Liver (tissue), 9 donors: ENCODE data around the gene TLR9. TPM values are rescaled to one million over a fixed set of nuclear protein-coding genes. Genes with fewer than 3 reads are reported as not detected.

ENCODE experiments used
- DNase-seq: peaks from one replicate; pipeline ENCODE4 v3.0.0-alpha.2; 2017; ENCODE audit warnings: low spot score
- H3K27ac ChIP-seq, 2 donors: one replicate each; pipeline ENCODE4 v1.7.0; 2013; ENCODE audit warnings: inconsistent platforms in 2 of 2, low read length in 2 of 2, control low read depth in 1 of 2, low read depth in 1 of 2, mild to moderate bottlenecking in 1 of 2
- H3K27me3 ChIP-seq, 4 donors: one replicate each; pipeline versions ENCODE4 v1.6.1 to v1.7.0; 2013; ENCODE audit warnings: low read length in 3 of 4, inconsistent platforms in 1 of 4, mild to moderate bottlenecking in 1 of 4, moderate library complexity in 1 of 4; ENCODE audit not compliant: control insufficient read depth in 4 of 4, insufficient read depth in 4 of 4
- H3K36me3 ChIP-seq, 4 donors: one replicate each; pipeline versions ENCODE4 v1.6.1 to v1.7.0; 2013; ENCODE audit warnings: low read length in 3 of 4, mild to moderate bottlenecking in 3 of 4, low read depth in 1 of 4, moderate library complexity in 1 of 4; ENCODE audit not compliant: control insufficient read depth in 4 of 4, insufficient read depth in 3 of 4
- H3K4me1 ChIP-seq, 4 donors: one replicate each; pipeline versions ENCODE4 v1.6.1 to v1.7.0; 2013; ENCODE audit warnings: low read length in 3 of 4, mild to moderate bottlenecking in 3 of 4, moderate library complexity in 1 of 4; ENCODE audit not compliant: control insufficient read depth in 4 of 4, insufficient read depth in 4 of 4
- H3K4me3 ChIP-seq, 3 donors: one replicate each; pipeline versions ENCODE4 v1.6.1 to v1.7.0; 2013; ENCODE audit warnings: low read length in 3 of 3, control low read depth in 1 of 3, low read depth in 1 of 3, mild to moderate bottlenecking in 1 of 3
- H3K9ac ChIP-seq, 2 donors: one replicate each; pipeline ENCODE4 v1.7.0; 2013; ENCODE audit warnings: low read length in 2 of 2, mild to moderate bottlenecking in 2 of 2, moderate library complexity in 2 of 2, control low read depth in 1 of 2, low read depth in 1 of 2
- H3K9me3 ChIP-seq, 4 donors: one replicate each; pipeline versions ENCODE4 v1.6.1 to v1.7.0; 2013; ENCODE audit warnings: low read length in 3 of 4; ENCODE audit not compliant: control insufficient read depth in 4 of 4
- EGR1 ChIP-seq, 2 donors: IDR thresholded peaks; 2 replicates each; pipeline ENCODE4 v1.6.1; 2016 to 2018; ENCODE audit warnings: antibody characterized with exemption in 2 of 2, low read depth in 2 of 2
- FOXA2 ChIP-seq: IDR thresholded peaks from 2 replicates; pipeline ENCODE4 v1.6.1; 2016; ENCODE audit warnings: antibody characterized with exemption
- NR2F2 ChIP-seq: IDR thresholded peaks from 2 replicates; pipeline ENCODE4 v1.6.1; 2016; ENCODE audit warnings: antibody characterized with exemption
- RAD21 ChIP-seq, 2 donors: IDR thresholded peaks; 2 replicates each; pipeline ENCODE4 v1.6.1; 2016; ENCODE audit warnings: antibody characterized with exemption in 2 of 2, mild to moderate bottlenecking in 2 of 2
- RXRA ChIP-seq, 2 donors: IDR thresholded peaks; 2 replicates each; pipeline ENCODE4 v1.6.1; 2017 to 2018; ENCODE audit warnings: antibody characterized with exemption in 2 of 2, mild to moderate bottlenecking in 1 of 2
- SP1 ChIP-seq: IDR thresholded peaks from 2 replicates; pipeline ENCODE4 v1.6.1; 2018; ENCODE audit warnings: antibody characterized with exemption, mild to moderate bottlenecking
- TAF1 ChIP-seq: conservative IDR thresholded peaks from 2 replicates; pipeline ENCODE4 v1.6.1; 2016; ENCODE audit warnings: antibody characterized with exemption, mild to moderate bottlenecking
- WGBS: extraction: QIAGEN DNeasy Blood & Tissue Kit; methylation state at CpG from one replicate; pipeline ENCODE4 v1.1.7; 2013; 5-methylcytosine and 5-hydroxymethylcytosine counted together
- polyA plus RNA-seq, 2 donors: library from polyadenylated mRNA; stranded (reverse) in 1 of 2; unstranded in 1 of 2; fragments of 200-250 nt in 1 of 2; fragments of >200 nt in 1 of 2; fragmentation: Nextera tagmentation in 1 of 2; extraction: Ambion mirVana in 1 of 2; gene quantifications; one replicate each; pipeline versions ENCODE4 v1.2.1 to v1.2.3, GENCODE V29; 2013 to 2015
- total RNA-seq, 2 donors: library from RNA; depleted of rRNA; stranded (reverse); fragments of >200 nt; gene quantifications; one replicate each; pipeline ENCODE4 v1.2.3, GENCODE V29; 2014
- TF ChIP-seq, protein P1 (sequence below): IDR thresholded peaks from 2 replicates; pipeline ENCODE4 v1.6.1; 2016; ENCODE audit warnings: antibody characterized with exemption, mild to moderate bottlenecking
- TF ChIP-seq, protein P2 (sequence below): fragments of 150-350 bp; IDR thresholded peaks from 2 replicates; pipeline ENCODE4 v1.5.1; 2017; ENCODE audit warnings: improper control_type of control experiment, low read depth, low read length; ENCODE audit not compliant: missing input control
- donor health status: healthy.
- donor health status: healthy.
- donor health status: healthy.
- donor health status: healthy.
- donor health status: healthy.

The TLR9 gene
- total and polyA plus RNA-seq, 4 donors, result 0.02 TPM; not detected in 3

DNA sequence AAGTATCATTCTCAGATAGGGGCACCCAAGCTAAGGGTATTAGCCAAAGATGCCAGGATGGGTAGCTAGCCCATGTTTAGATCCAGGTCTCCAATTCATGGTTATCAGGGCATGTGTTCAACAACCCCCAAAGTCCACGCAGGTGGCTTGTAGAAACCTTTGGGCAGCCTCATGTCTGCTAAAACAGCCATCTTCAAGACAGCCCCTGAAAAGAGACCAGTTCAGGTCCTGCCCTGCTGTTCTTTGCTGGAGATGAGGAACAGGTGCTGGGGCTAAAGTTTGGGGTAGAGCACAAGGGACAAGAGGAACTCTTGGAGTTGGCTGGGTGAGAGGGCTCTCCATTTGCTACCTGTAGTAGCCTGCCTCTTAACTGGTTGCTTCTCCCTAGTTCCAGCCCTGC lies 24.7 kb upstream of the TLR9 start:
- no peak for DNase-seq
- H3K36me3 ChIP-seq, result peaks cover 2 to 24% (median 18%) of the 10 kb centered on the region in 4 donors
- no peak for TF ChIP-seq NR2F2
- no peak overlapping the region for H3K27ac ChIP-seq
- WGBS, result 93% methylated on average over 1 of the region's 1 CpG
- peaks cover 3 to 21% (median 14%) of the 10 kb centered on the region in 4 donors for H3K4me1 ChIP-seq
- H3K9ac ChIP-seq, result no peak overlapping the region
- H3K9me3 ChIP-seq, result no peaks in the 10 kb centered on the region
- H3K27me3 ChIP-seq, result no peaks in the 10 kb centered on the region
- no peak overlapping the region for H3K4me3 ChIP-seq

DNA sequence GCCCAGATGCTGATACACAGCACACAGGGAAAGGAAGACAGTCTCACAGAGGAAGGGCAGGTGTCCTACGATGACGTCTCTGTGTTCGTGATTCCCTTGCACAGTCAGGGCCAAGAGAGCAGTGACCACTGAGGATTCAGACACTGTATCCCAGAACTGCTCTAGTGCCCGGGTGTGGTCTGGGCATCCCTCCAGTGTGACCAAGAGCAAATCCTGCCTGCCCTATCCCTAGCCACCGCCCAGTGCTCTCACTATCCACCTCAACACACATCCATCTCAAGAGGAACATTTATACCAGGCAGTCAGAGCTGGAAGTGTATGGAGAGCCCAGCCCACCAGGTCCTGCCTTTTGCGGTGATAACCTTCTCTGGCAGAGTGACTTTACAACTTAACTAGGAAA lies 24.2 kb upstream of the TLR9 start:
- Histone ChIP-seq H3K27me3 (no peaks in the 10 kb centered on the region), H3K27ac (no peak overlapping the region), H3K4me3 (no peak overlapping the region), H3K36me3 (peaks cover 0 to 24% (median 18%) of the 10 kb centered on the region in 4 donors), H3K9ac (no peak overlapping the region), H3K9me3 (no peaks in the 10 kb centered on the region), H3K4me1 (peaks cover 3 to 23% (median 14%) of the 10 kb centered on the region in 4 donors)
- no peak for TF ChIP-seq RXRA (IDR thresholded peaks at IDR 0.05)
- DNase-seq, result no peak
- 90% methylated on average over 6 of the region's 6 CpGs for WGBS

DNA sequence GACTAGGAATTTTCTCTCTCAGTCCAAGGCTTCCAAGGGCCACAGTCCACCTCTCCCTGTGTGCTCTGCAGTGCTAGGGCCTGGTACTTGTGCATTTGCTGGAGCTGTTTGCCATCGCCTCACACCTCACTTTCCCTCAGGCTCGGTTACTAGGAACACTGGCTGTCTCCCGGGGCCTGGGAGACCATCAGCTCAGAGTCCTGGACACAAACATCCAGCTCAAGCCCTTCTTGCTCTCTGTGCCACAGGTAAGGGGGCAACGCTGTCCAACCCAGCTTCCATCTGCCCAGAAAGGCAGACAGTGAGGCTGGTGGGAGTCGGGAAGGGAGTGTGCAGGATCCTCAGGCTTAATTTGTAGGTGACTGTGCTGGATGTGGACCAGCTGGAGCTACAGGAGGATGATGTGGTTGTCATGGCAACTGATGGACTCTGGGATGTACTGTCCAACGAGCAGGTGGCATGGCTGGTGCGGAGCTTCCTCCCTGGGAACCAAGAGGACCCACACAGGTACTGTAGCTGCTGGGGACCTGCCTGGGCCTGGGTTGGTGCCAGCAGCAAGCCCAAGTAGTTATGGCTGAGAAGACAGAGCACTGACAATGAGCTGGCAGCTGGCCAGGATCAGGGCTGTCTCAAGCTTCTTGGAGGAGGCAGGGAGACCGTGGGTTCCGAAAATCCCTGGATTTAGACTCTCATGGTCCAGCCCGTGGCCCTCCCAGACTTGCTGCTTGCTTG lies 23.5 kb upstream of the TLR9 start:
- Histone ChIP-seq H3K4me1 (peaks cover 3 to 23% (median 14%) of the 10 kb centered on the region in 4 donors), H3K9ac (no peak overlapping the region), H3K27ac (no peak overlapping the region), H3K4me3 (no peak overlapping the region), H3K36me3 (peaks cover 0 to 20% (median 13%) of the 10 kb centered on the region in 4 donors), H3K27me3 (no peaks in the 10 kb centered on the region), H3K9me3 (no peaks in the 10 kb centered on the region)
- WGBS, result 83% methylated on average over 10 of the region's 10 CpGs
- DNase-seq, result no peak
- no peak for TF ChIP-seq TAF1
- no peak for TF ChIP-seq RAD21 (IDR thresholded peaks at IDR 0.05)
- TF ChIP-seq FOXA2, result no peak
- TF ChIP-seq, protein P1, sequence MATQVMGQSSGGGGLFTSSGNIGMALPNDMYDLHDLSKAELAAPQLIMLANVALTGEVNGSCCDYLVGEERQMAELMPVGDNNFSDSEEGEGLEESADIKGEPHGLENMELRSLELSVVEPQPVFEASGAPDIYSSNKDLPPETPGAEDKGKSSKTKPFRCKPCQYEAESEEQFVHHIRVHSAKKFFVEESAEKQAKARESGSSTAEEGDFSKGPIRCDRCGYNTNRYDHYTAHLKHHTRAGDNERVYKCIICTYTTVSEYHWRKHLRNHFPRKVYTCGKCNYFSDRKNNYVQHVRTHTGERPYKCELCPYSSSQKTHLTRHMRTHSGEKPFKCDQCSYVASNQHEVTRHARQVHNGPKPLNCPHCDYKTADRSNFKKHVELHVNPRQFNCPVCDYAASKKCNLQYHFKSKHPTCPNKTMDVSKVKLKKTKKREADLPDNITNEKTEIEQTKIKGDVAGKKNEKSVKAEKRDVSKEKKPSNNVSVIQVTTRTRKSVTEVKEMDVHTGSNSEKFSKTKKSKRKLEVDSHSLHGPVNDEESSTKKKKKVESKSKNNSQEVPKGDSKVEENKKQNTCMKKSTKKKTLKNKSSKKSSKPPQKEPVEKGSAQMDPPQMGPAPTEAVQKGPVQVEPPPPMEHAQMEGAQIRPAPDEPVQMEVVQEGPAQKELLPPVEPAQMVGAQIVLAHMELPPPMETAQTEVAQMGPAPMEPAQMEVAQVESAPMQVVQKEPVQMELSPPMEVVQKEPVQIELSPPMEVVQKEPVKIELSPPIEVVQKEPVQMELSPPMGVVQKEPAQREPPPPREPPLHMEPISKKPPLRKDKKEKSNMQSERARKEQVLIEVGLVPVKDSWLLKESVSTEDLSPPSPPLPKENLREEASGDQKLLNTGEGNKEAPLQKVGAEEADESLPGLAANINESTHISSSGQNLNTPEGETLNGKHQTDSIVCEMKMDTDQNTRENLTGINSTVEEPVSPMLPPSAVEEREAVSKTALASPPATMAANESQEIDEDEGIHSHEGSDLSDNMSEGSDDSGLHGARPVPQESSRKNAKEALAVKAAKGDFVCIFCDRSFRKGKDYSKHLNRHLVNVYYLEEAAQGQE, result no peak
- TF ChIP-seq EGR1 (IDR thresholded peaks at IDR 0.05; ENCODE audit: low read depth in 2 of 2), result no peak
- TF ChIP-seq, protein P2, sequence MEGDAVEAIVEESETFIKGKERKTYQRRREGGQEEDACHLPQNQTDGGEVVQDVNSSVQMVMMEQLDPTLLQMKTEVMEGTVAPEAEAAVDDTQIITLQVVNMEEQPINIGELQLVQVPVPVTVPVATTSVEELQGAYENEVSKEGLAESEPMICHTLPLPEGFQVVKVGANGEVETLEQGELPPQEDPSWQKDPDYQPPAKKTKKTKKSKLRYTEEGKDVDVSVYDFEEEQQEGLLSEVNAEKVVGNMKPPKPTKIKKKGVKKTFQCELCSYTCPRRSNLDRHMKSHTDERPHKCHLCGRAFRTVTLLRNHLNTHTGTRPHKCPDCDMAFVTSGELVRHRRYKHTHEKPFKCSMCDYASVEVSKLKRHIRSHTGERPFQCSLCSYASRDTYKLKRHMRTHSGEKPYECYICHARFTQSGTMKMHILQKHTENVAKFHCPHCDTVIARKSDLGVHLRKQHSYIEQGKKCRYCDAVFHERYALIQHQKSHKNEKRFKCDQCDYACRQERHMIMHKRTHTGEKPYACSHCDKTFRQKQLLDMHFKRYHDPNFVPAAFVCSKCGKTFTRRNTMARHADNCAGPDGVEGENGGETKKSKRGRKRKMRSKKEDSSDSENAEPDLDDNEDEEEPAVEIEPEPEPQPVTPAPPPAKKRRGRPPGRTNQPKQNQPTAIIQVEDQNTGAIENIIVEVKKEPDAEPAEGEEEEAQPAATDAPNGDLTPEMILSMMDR, result no peak
- TF ChIP-seq SP1, result no peak
